Measurements from ENCODE around the gene AP2M1. TPM values are rescaled to one million over a fixed set of nuclear protein-coding genes. Genes with fewer than 3 reads are reported as not detected.

The AP2M1 gene
- total and polyA plus RNA-seq, 2 of the 8 experiments (the other 6 are each of a cell fraction or from before 2014, with no cell fraction given): 403 to 454 TPM

GRCh38 chr3:184126006-184126405 lies 48.6 kb upstream of the AP2M1 start:
- FAIRE-seq: no peak
- Histone ChIP-seq H3K18ac (ENCODE audit: extremely low read depth, low read length) (no peak overlapping the region), H3K4ac (replicated peaks; ENCODE audit: insufficient read length, low read depth, low read length) (no peak overlapping the region), H3K4me3 (ENCODE audit: extremely low read depth in 1 of 4, insufficient read depth in 2 of 4, low read depth in 3 of 4, low read length in 4 of 4) (no peak overlapping the region), H3K9ac (replicated peaks in 1 of 4; ENCODE audit: extremely low read depth in 1 of 4, low read depth in 3 of 4, low read length in 3 of 4) (no peak overlapping the region), H3K4me2 (ENCODE audit: insufficient read depth in 1 of 2, low read depth in 2 of 2, low read length in 2 of 2) (no peak overlapping the region), H3K4me1 (replicated peaks in 1 of 4; ENCODE audit: control insufficient read depth in 3 of 4, insufficient read depth in 4 of 4, low read length in 3 of 4) (no peaks in the 10 kb centered on the region), H3K36me3 (ENCODE audit: control insufficient read depth in 2 of 4, insufficient read depth in 4 of 4, low read length in 3 of 4) (no peaks in the 10 kb centered on the region), H3K23me2 (ENCODE audit: low read depth, low read length) (no peaks in the 10 kb centered on the region), H4K5ac (ENCODE audit: insufficient read length, low read depth, low read length) (no peak overlapping the region), H4K8ac (ENCODE audit: extremely low read depth, insufficient read depth, low read length) (no peak overlapping the region), H2BK5ac (ENCODE audit: low read depth, low read length) (no peak overlapping the region), H3K56ac (replicated peaks; ENCODE audit: insufficient read length, low read depth, low read length) (no peak overlapping the region), H3K14ac (ENCODE audit: insufficient read length) (no peak overlapping the region), H2AK5ac (ENCODE audit: low read depth, low read length) (no peak overlapping the region), H2BK15ac (ENCODE audit: low read length) (no peak overlapping the region), H3K27ac (ENCODE audit: low read depth, low read length) (no peak overlapping the region), H4K91ac (replicated peaks; ENCODE audit: insufficient read length, low read length) (no peak overlapping the region), H3K9me3 (ENCODE audit: insufficient read depth in 2 of 2, low read depth in 1 of 2, low read length in 1 of 2) (no peaks in the 10 kb centered on the region), H4K20me1 (replicated peaks in 1 of 2; ENCODE audit: control insufficient read depth in 1 of 2, insufficient read depth in 2 of 2, low read length in 2 of 2) (no peaks in the 10 kb centered on the region), H3K79me2 (ENCODE audit: control insufficient read depth in 1 of 2, insufficient read depth in 2 of 2, low read length in 2 of 2) (no peaks in the 10 kb centered on the region), H3K27me3 (replicated peaks in 1 of 4; ENCODE audit: control insufficient read depth in 3 of 4, extremely low read depth in 1 of 4, insufficient read depth in 3 of 4, low read length in 3 of 4) (no peaks in the 10 kb centered on the region), H2BK120ac (replicated peaks; ENCODE audit: low read depth, low read length) (no peak overlapping the region), H3K23ac (ENCODE audit: insufficient read length) (no peak overlapping the region), H2AFZ (ENCODE audit: low read length) (no peak overlapping the region), H2BK12ac (ENCODE audit: low read depth, low read length) (no peak overlapping the region), H3K79me1 (ENCODE audit: low read depth, low read length) (no peaks in the 10 kb centered on the region), H2BK20ac (ENCODE audit: low read length) (no peak overlapping the region)
- DNase-seq (ENCODE audit: low read depth in 1 of 2, low spot score in 2 of 2): no peak
- ChIA-PET POLR2A (ENCODE audit: partially characterized antibody) (no interaction called here), CTCF (ENCODE audit: partially characterized antibody) (interaction anchor here (0.6 kb wide), 1 partner anchor 247 kb away, joined by 3 read pairs; no protein-coding TSS in a partner anchor)
- no peak for TF ChIP-seq EGR1 (IDR thresholded peaks at IDR 0.05; ENCODE audit: borderline replicate concordance, low read depth, low read length)
- no peak for TF ChIP-seq NANOG (IDR thresholded peaks at IDR 0.05; ENCODE audit: insufficient read depth, low read depth, low read length, poor library complexity, severe bottlenecking)
- TF ChIP-seq CBX5 (IDR thresholded peaks at IDR 0.05; ENCODE audit: low read depth, low read length): no peak
- TF ChIP-seq SAP30 (IDR thresholded peaks at IDR 0.05; ENCODE audit: insufficient read depth, insufficient replicate concordance, low read length): no peak
- no peak for TF ChIP-seq TAF1 (IDR thresholded peaks at IDR 0.05; ENCODE audit: low read depth, low read length)
- TF ChIP-seq KDM1A (IDR thresholded peaks at IDR 0.05; ENCODE audit: borderline replicate concordance, low read length): no peak
- no peak for TF ChIP-seq RBBP5 (IDR thresholded peaks at IDR 0.05; ENCODE audit: borderline replicate concordance, low read depth, low read length)
- TF ChIP-seq TAF7 (optimal IDR thresholded peaks at IDR 0.05; ENCODE audit: borderline replicate concordance, low read depth, low read length): no peak
- TF ChIP-seq CREB1 (IDR thresholded peaks at IDR 0.05): no peak
- no peak for TF ChIP-seq YY1 (IDR thresholded peaks at IDR 0.05; ENCODE audit: low read depth, low read length)
- TF ChIP-seq TBP (IDR thresholded peaks at IDR 0.05; ENCODE audit: low read depth, low read length): no peak
- no peak for TF ChIP-seq GABPA (IDR thresholded peaks at IDR 0.05; ENCODE audit: borderline replicate concordance, insufficient read depth, low read length)
- no peak for TF ChIP-seq GTF2F1 (IDR thresholded peaks at IDR 0.05; ENCODE audit: borderline replicate concordance, low read depth, low read length)
- no peak for TF ChIP-seq TEAD4 (IDR thresholded peaks at IDR 0.05; ENCODE audit: low read depth, low read length)
- 92% methylated on average over 3 of the region's 3 CpGs; no CpG with 5 or more reads in 1 of the 2 experiments for whole genome bisulfite sequencing, 2 experiments (ENCODE audit: extremely low coverage in 1 of 2, insufficient coverage in 1 of 2, insufficient read length in 1 of 2, insufficient replicate concordance in 2 of 2, low coverage in 1 of 2, low lambda C conversion rate in 2 of 2, missing lambda C conversion rate in 1 of 2)
